HEK293T (cell line): ENCODE data around the gene S100A13.

Experiments
- FOXA1 ChIP-seq: fragments of 450-650 bp; IDR thresholded peaks from 2 replicates; pipeline ENCODE4 v1.6.1; 2016; ENCODE audit warnings: mild to moderate bottlenecking
- HDGF ChIP-seq: fragments of 450-650 bp; IDR thresholded peaks from 2 replicates; pipeline ENCODE4 v1.6.1; 2017; ENCODE audit warnings: antibody characterized with exemption, borderline replicate concordance
- NFRKB ChIP-seq: fragments of 450-650 bp; IDR thresholded peaks from 2 replicates; pipeline ENCODE4 v1.6.1; 2016; ENCODE audit warnings: mild to moderate bottlenecking, moderate library complexity
- SP1 ChIP-seq: fragments of 450-650 bp; IDR thresholded peaks from 2 replicates; pipeline ENCODE4 v1.6.1; 2017
- SUZ12 ChIP-seq: fragments of 450-650 bp; IDR thresholded peaks from 2 replicates; pipeline ENCODE4 v1.6.1; 2016; ENCODE audit warnings: mild to moderate bottlenecking
- TARDBP ChIP-seq: fragments of 450-650 bp; IDR thresholded peaks from 2 replicates; pipeline ENCODE4 v1.6.1; 2016
- ZNF384 ChIP-seq: fragments of 450-650 bp; IDR thresholded peaks from 2 replicates; pipeline ENCODE4 v1.6.1; 2016

DNA sequence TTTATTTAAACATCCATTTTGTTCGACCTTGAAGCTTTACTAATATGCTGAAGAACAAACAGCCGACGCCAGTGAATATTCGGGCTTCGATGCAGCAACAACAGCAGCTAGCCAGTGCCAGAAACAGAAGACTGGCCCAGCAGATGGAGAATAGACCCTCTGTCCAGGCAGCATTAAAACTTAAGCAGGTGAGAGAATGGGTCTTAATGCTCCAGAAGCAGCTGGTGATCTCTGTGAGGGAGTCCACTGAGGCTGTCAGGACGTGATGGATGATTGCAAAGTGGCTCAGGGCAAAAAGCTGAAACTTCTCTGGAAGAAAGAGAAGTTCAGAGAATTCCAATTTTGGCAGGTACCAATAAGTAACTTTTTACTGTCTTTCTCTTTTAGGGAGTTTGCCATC is 11.0 kb upstream of the S100A13 start:
- TF ChIP-seq HDGF (no peak), TARDBP (no peak), FOXA1 (no peak), SUZ12 (no peak), SP1 (no peak), NFRKB (no peak), ZNF384 (no peak)
